Osteoblast (primary cell): Measurements from ENCODE around the gene POU2F1. TPM values are rescaled to one million over a fixed set of nuclear protein-coding genes. Genes with fewer than 3 reads are reported as not detected.

Source experiments
- DNase-seq: peaks from one replicate; pipeline ENCODE4 v3.0.0; 2011; ENCODE audit warnings: low spot score, mixed read lengths; ENCODE audit not compliant: insufficient read length; ENCODE audit errors: missing footprints
- H2AFZ ChIP-seq: 2 replicates; pipeline ENCODE4 v1.6.0; 2011; ENCODE audit warnings: mild to moderate bottlenecking, low read length
- H3K27ac ChIP-seq: 2 replicates; pipeline ENCODE4 v1.5.1; 2011; ENCODE audit warnings: mild to moderate bottlenecking, low read depth, low read length, moderate library complexity
- H3K27me3 ChIP-seq: 2 replicates; pipeline ENCODE4 v1.6.0; 2012; ENCODE audit warnings: mild to moderate bottlenecking, control low read depth, inconsistent platforms, low read length, moderate library complexity; ENCODE audit not compliant: insufficient read depth
- H3K36me3 ChIP-seq: 2 replicates; pipeline ENCODE4 v1.5.1; 2011; ENCODE audit warnings: mild to moderate bottlenecking, low read length, control low read depth, moderate library complexity; ENCODE audit not compliant: insufficient read depth
- H3K4me1 ChIP-seq: 2 replicates; pipeline ENCODE4 v1.5.1; 2011; ENCODE audit warnings: mild to moderate bottlenecking, low read length, control low read depth, moderate library complexity; ENCODE audit not compliant: insufficient read depth
- H3K4me2 ChIP-seq: 2 replicates; pipeline ENCODE4 v1.6.0; 2011; ENCODE audit warnings: mild to moderate bottlenecking, low read length; ENCODE audit not compliant: insufficient read depth
- H3K4me3 ChIP-seq: fragments of 200-600 bp; sonication (generic); 3 replicates; pipeline ENCODE4 v1.5.1; 2012; ENCODE audit warnings: mild to moderate bottlenecking, low read length, inconsistent platforms; ENCODE audit not compliant: insufficient read depth
- H3K79me2 ChIP-seq: 2 replicates; pipeline ENCODE4 v1.6.0; 2012; ENCODE audit warnings: mild to moderate bottlenecking, low read length, control low read depth, inconsistent platforms; ENCODE audit not compliant: insufficient read depth
- H3K9me3 ChIP-seq: 2 replicates; pipeline ENCODE4 v1.5.1; 2011; ENCODE audit warnings: low read depth, low read length, control low read depth
- H4K20me1 ChIP-seq: 2 replicates; pipeline ENCODE4 v1.6.0; 2012; ENCODE audit warnings: mild to moderate bottlenecking, low read length, control low read depth; ENCODE audit not compliant: insufficient read depth
- total RNA-seq: library from RNA; depleted of rRNA; stranded (reverse); fragments of >200 nt; gene quantifications from 2 replicates; pipeline ENCODE4 v1.2.3, GENCODE V29; 2012
- TF ChIP-seq, protein P1 (sequence below): IDR thresholded peaks from 2 replicates; pipeline ENCODE4 v1.5.1; 2011; ENCODE audit warnings: mild to moderate bottlenecking, low read depth, low read length, moderate library complexity; ENCODE audit errors: extremely low read depth

POU2F1 gene
- total RNA-seq, 1 donor = 11.6 TPM

- TF ChIP-seq, protein P1, sequence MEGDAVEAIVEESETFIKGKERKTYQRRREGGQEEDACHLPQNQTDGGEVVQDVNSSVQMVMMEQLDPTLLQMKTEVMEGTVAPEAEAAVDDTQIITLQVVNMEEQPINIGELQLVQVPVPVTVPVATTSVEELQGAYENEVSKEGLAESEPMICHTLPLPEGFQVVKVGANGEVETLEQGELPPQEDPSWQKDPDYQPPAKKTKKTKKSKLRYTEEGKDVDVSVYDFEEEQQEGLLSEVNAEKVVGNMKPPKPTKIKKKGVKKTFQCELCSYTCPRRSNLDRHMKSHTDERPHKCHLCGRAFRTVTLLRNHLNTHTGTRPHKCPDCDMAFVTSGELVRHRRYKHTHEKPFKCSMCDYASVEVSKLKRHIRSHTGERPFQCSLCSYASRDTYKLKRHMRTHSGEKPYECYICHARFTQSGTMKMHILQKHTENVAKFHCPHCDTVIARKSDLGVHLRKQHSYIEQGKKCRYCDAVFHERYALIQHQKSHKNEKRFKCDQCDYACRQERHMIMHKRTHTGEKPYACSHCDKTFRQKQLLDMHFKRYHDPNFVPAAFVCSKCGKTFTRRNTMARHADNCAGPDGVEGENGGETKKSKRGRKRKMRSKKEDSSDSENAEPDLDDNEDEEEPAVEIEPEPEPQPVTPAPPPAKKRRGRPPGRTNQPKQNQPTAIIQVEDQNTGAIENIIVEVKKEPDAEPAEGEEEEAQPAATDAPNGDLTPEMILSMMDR = no peak
- no peak for DNase-seq
- H3K36me3 ChIP-seq = no peaks in the 10 kb centered on the region
- H3K27ac ChIP-seq = no peak overlapping the region
- no peak overlapping the region for H3K4me3 ChIP-seq
- no peaks in the 10 kb centered on the region for H3K27me3 ChIP-seq
- H4K20me1 ChIP-seq = no peaks in the 10 kb centered on the region
- no peak overlapping the region for H2AFZ ChIP-seq
- no peaks in the 10 kb centered on the region for H3K4me1 ChIP-seq
- no peak overlapping the region for H3K4me2 ChIP-seq
- no peaks in the 10 kb centered on the region for H3K9me3 ChIP-seq
- no peaks in the 10 kb centered on the region for H3K79me2 ChIP-seq
These were observed 147.0 kb downstream of the POU2F1 start for GRCh38 chr1:167367705-167368104.

GRCh38 chr1:167369175-167369574 is 148.5 kb downstream of the POU2F1 start:
- no peaks in the 10 kb centered on the region for H3K27me3 ChIP-seq
- H3K4me2 ChIP-seq = no peak overlapping the region
- no peak overlapping the region for H3K4me3 ChIP-seq
- no peaks in the 10 kb centered on the region for H3K9me3 ChIP-seq
- H3K27ac ChIP-seq = no peak overlapping the region
- no peaks in the 10 kb centered on the region for H3K79me2 ChIP-seq
- no peak overlapping the region for H2AFZ ChIP-seq
- H4K20me1 ChIP-seq = no peaks in the 10 kb centered on the region
- no peaks in the 10 kb centered on the region for H3K4me1 ChIP-seq
- no peaks in the 10 kb centered on the region for H3K36me3 ChIP-seq
- no peak for DNase-seq
- TF ChIP-seq, protein P1 = no peak

- Histone ChIP-seq H3K27me3 (no peaks in the 10 kb centered on the region), H4K20me1 (no peaks in the 10 kb centered on the region), H3K27ac (no peak overlapping the region), H3K36me3 (no peaks in the 10 kb centered on the region), H3K4me3 (no peak overlapping the region), H3K4me2 (no peak overlapping the region), H2AFZ (no peak overlapping the region), H3K4me1 (no peaks in the 10 kb centered on the region), H3K79me2 (no peaks in the 10 kb centered on the region), H3K9me3 (no peaks in the 10 kb centered on the region)
- no peak for DNase-seq
- TF ChIP-seq, protein P1 = no peak
These were observed 149.2 kb downstream of the POU2F1 start for GRCh38 chr1:167369933-167370332.

DNA sequence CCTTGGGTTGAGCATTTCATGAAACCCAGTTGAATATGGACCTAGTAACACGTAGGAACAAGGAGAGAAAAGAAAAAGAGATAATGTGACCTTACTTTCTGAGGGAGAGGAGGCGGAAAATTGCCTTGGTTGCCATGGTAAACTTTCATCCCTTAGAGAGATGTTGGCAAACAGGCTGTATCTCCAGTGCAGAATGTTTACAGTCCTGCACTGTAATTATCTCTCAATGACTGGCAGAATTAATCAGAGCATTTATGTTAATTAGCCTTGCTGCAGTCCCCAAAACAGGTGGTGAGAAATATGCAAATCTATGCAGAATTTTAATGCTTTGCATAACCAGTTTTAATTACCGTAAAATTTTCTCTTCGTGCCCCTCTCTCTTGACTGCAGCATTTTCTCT is 150.3 kb downstream of the POU2F1 start:
- no peak for DNase-seq
- no peaks in the 10 kb centered on the region for H3K9me3 ChIP-seq
- H3K27ac ChIP-seq = no peak overlapping the region
- H2AFZ ChIP-seq = no peak overlapping the region
- no peaks in the 10 kb centered on the region for H4K20me1 ChIP-seq
- H3K36me3 ChIP-seq = no peaks in the 10 kb centered on the region
- H3K4me2 ChIP-seq = no peak overlapping the region
- no peaks in the 10 kb centered on the region for H3K79me2 ChIP-seq
- H3K4me3 ChIP-seq = no peak overlapping the region
- TF ChIP-seq, protein P1 = no peak
- H3K27me3 ChIP-seq = no peaks in the 10 kb centered on the region
- H3K4me1 ChIP-seq = no peaks in the 10 kb centered on the region
